Caco-2 (cell line): ENCODE measurements around the gene DCDC1. TPM values are rescaled to one million over a fixed set of nuclear protein-coding genes. Genes with fewer than 3 reads are reported as not detected.

Experiments used
- BruUV-seq: library from RNA; stranded (reverse); fragments of 400-500 nt; replicated peaks from 2 replicates; lab custom pipeline; 2021; lab: Mats Ljungman, UMichigan
- CTCF ChIA-PET: fragments of 300-600 bp; sonication (Branson Sonifier 250); formaldehyde crosslinking; loops from one replicate; lab custom pipeline; 2022; ENCODE audit warnings: antibody characterized with exemption; lab: Charles Lee
- POLR2A ChIA-PET: fragments of 300-600 bp; sonication (Branson Sonifier 250); formaldehyde crosslinking; loops from one replicate; lab custom pipeline; 2022; ENCODE audit warnings: antibody characterized with exemption; lab: Charles Lee
- DNase-seq, 2 experiments: peaks; one replicate each; pipeline versions ENCODE4 v3.0.0 to v3.0.0-alpha.2; 2020 to 2022
- H3K27me3 ChIP-seq: replicated peaks from 2 replicates; pipeline ENCODE4 v1.6.0; 2011; ENCODE audit warnings: low read length; ENCODE audit not compliant: control insufficient read depth, insufficient read depth
- H3K36me3 ChIP-seq: 2 replicates; pipeline ENCODE4 v1.5.1; 2011; ENCODE audit warnings: low read length; ENCODE audit not compliant: control insufficient read depth, insufficient read depth
- H3K4me1 ChIP-seq: fragments of 250-450 bp; sonication (Bioruptor Pico); 2 replicates; pipeline ENCODE4 v1.5.1; 2020; ENCODE audit warnings: mild to moderate bottlenecking
- H3K4me3 ChIP-seq: 2 replicates; pipeline ENCODE4 v1.5.1; 2011; ENCODE audit warnings: low read depth, mild to moderate bottlenecking, control low read depth, low read length
- H3K9me3 ChIP-seq: fragments of 250-450 bp; sonication (Bioruptor Pico); 2 replicates; pipeline ENCODE4 v1.5.1; 2020; ENCODE audit warnings: mild to moderate bottlenecking, moderate library complexity
- H3K27ac Mint-ChIP-seq: one replicate; pipeline ENCODE4 v1.8.0; 2022; ENCODE audit warnings: mixed read lengths; ENCODE audit not compliant: unreplicated experiment
- H3K27me3 Mint-ChIP-seq: one replicate; pipeline ENCODE4 v1.8.0; 2022; ENCODE audit warnings: mixed read lengths; ENCODE audit not compliant: insufficient read depth, unreplicated experiment
- H3K36me3 Mint-ChIP-seq: one replicate; pipeline ENCODE4 v1.8.0; 2022; ENCODE audit warnings: mild to moderate bottlenecking, mixed read lengths; ENCODE audit not compliant: insufficient read depth, unreplicated experiment
- H3K4me1 Mint-ChIP-seq: one replicate; pipeline ENCODE4 v1.8.0; 2022; ENCODE audit warnings: low read depth, mixed read lengths; ENCODE audit not compliant: unreplicated experiment
- H3K4me3 Mint-ChIP-seq: one replicate; pipeline ENCODE4 v1.8.0; 2022; ENCODE audit warnings: mild to moderate bottlenecking, moderate library complexity, mixed read lengths; ENCODE audit not compliant: unreplicated experiment
- H3K9me3 Mint-ChIP-seq: one replicate; pipeline ENCODE4 v1.8.0; 2022; ENCODE audit warnings: mixed read lengths; ENCODE audit not compliant: unreplicated experiment
- CTCF ChIP-seq, 2 experiments: fragments of 200-600 bp in 1 of 2; IDR thresholded peaks; 1 replicate in 1 of 2; 2 replicates in 1 of 2; pipeline versions ENCODE4 v1.5.1 to v1.8.0; 2011 to 2022; ENCODE audit warnings: antibody characterized with exemption in 1 of 2, control low read depth in 1 of 2, inconsistent platforms in 1 of 2, low read depth in 1 of 2, low read length in 1 of 2, mild to moderate bottlenecking in 1 of 2, moderate library complexity in 1 of 2; ENCODE audit not compliant: insufficient read depth in 1 of 2, severe bottlenecking in 1 of 2, unreplicated experiment in 1 of 2
- intact Hi-C: fragments of 100-400 bp; cut with micrococcal nuclease; formaldehyde crosslinking; loops from one replicate; pipeline ENCODE4 v1.10.0; 2022; ENCODE audit not compliant: unreplicated experiment
- total RNA-seq: library from RNA; stranded (reverse); gene quantifications from 2 replicates; pipeline ENCODE4 v1.2.3, GENCODE V29; 2022

DCDC1 gene
- total RNA-seq, 1 experiment from 2014 or later = not detected

- POLR2A ChIA-PET = no interaction called here
- Mint-ChIP-seq H3K27ac (no peak overlapping the region), H3K36me3 (no peaks in the 10 kb centered on the region), H3K4me3 (no peak overlapping the region), H3K4me1 (no peaks in the 10 kb centered on the region), H3K9me3 (no peaks in the 10 kb centered on the region), H3K27me3 (peaks cover 4% of the 10 kb centered on the region)
- no peak for DNase-seq
- Histone ChIP-seq H3K9me3 (no peaks in the 10 kb centered on the region), H3K4me3 (no peak overlapping the region), H3K4me1 (no peaks in the 10 kb centered on the region), H3K36me3 (no peaks in the 10 kb centered on the region), H3K27me3 (no peaks in the 10 kb centered on the region)
- intact Hi-C loops = no loop called here
- BruUV-seq = no TSS peak
- CTCF ChIA-PET = no interaction called here
- TF ChIP-seq CTCF (IDR thresholded peaks at IDR 0.05; ENCODE audit: insufficient read depth in 1 of 2, low read depth in 1 of 2, low read length in 1 of 2, severe bottlenecking in 1 of 2, unreplicated experiment in 1 of 2) = no peak
Observed at GRCh38 chr11:30861064-30861463, 508.5 kb downstream of the DCDC1 start.

- Mint-ChIP-seq H3K4me1 (no peaks in the 10 kb centered on the region), H3K36me3 (no peaks in the 10 kb centered on the region), H3K27ac (no peak overlapping the region), H3K9me3 (no peaks in the 10 kb centered on the region), H3K4me3 (no peak overlapping the region), H3K27me3 (peaks cover 4% of the 10 kb centered on the region)
- intact Hi-C loops = no loop called here
- Histone ChIP-seq H3K9me3 (no peaks in the 10 kb centered on the region), H3K27me3 (no peaks in the 10 kb centered on the region), H3K36me3 (no peaks in the 10 kb centered on the region), H3K4me3 (no peak overlapping the region), H3K4me1 (no peaks in the 10 kb centered on the region)
- DNase-seq = no peak
- no TSS peak for BruUV-seq
- POLR2A ChIA-PET = no interaction called here
- CTCF ChIA-PET = no interaction called here
- TF ChIP-seq CTCF (IDR thresholded peaks at IDR 0.05; ENCODE audit: insufficient read depth in 1 of 2, low read depth in 1 of 2, low read length in 1 of 2, severe bottlenecking in 1 of 2, unreplicated experiment in 1 of 2) = no peak
Observed at GRCh38 chr11:30860146-30860545, 509.4 kb downstream of the DCDC1 start.

- ChIA-PET POLR2A (no interaction called here), CTCF (no interaction called here)
- Histone ChIP-seq H3K36me3 (no peaks in the 10 kb centered on the region), H3K4me1 (no peaks in the 10 kb centered on the region), H3K4me3 (no peak overlapping the region), H3K27me3 (no peaks in the 10 kb centered on the region), H3K9me3 (no peaks in the 10 kb centered on the region)
- Mint-ChIP-seq H3K4me3 (no peak overlapping the region), H3K27ac (no peak overlapping the region), H3K9me3 (no peaks in the 10 kb centered on the region), H3K36me3 (no peaks in the 10 kb centered on the region), H3K4me1 (no peaks in the 10 kb centered on the region), H3K27me3 (peaks cover 4% of the 10 kb centered on the region)
- no peak for TF ChIP-seq CTCF (IDR thresholded peaks at IDR 0.05; ENCODE audit: insufficient read depth in 1 of 2, low read depth in 1 of 2, low read length in 1 of 2, severe bottlenecking in 1 of 2, unreplicated experiment in 1 of 2)
- intact Hi-C loops = no loop called here
- DNase-seq = no peak
- BruUV-seq = no TSS peak
Observed at GRCh38 chr11:30859669-30860068, 509.9 kb downstream of the DCDC1 start.
